HCT116 (cell line): ENCODE data around the gene DMD. TPM values are rescaled to one million over a fixed set of nuclear protein-coding genes. Genes with fewer than 3 reads are reported as not detected.

Experiments used
- ATAC-seq: fragments of 200-7000 bp; cut with Tn5 transposase; 2 replicates; pipeline ENCODE4 v1.9.1; 2020; ENCODE audit warnings: mild to moderate bottlenecking, moderate library complexity
- BruUV-seq: library from RNA; stranded (reverse); fragments of 400-500 nt; replicated peaks from 2 replicates; lab custom pipeline; 2021; lab: Mats Ljungman, UMichigan
- CTCF ChIA-PET: fragments of 300-600 bp; sonication (Branson Sonifier 250); formaldehyde crosslinking; loops from one replicate; lab custom pipeline; 2021; ENCODE audit warnings: antibody characterized with exemption; lab: Charles Lee
- POLR2A ChIA-PET: fragments of 300-600, 350-600 bp; sonication (Branson Sonifier 250); formaldehyde crosslinking; loops from one replicate; lab custom pipeline; 2021; ENCODE audit warnings: antibody characterized with exemption; lab: Charles Lee
- RAD21 ChIA-PET, 2 experiments: fragments of 300-600 bp; sonication (Branson Sonifier 250); formaldehyde crosslinking; loops; one replicate each; lab custom pipeline; 2023; ENCODE audit warnings: low total read pairs in 2 of 2; ENCODE audit not compliant: uncharacterized antibody in 2 of 2, unreplicated experiment in 2 of 2, low non-redundant PET in 1 of 2; lab: Charles Lee
- DNase-seq: peaks from one replicate; pipeline ENCODE4 v3.0.0-alpha.2; 2010; ENCODE audit warnings: low read depth, low spot score
- H2AFZ ChIP-seq: fragments of 200-600 bp; shearing (Covaris generic), sonication (generic); 2 replicates; pipeline ENCODE4 v1.6.1; 2017; ENCODE audit warnings: low read depth, mixed run types, mixed read lengths, antibody characterized with exemption, low read length; ENCODE audit not compliant: poor library complexity, severe bottlenecking
- H3K27ac ChIP-seq: 2 replicates; pipeline ENCODE4 v1.5.1; 2012; ENCODE audit warnings: low read depth, low read length
- H3K27me3 ChIP-seq: fragments of 200-600 bp; sonication (generic); 2 replicates; pipeline ENCODE4 v1.6.1; 2016; ENCODE audit warnings: mixed run types, low read length, mixed read lengths; ENCODE audit not compliant: insufficient read depth
- H3K36me3 ChIP-seq, 2 experiments: fragments of 200-500 bp in 1 of 2; fragments of 200-600 bp in 1 of 2; sonication (Bioruptor generic) in 1 of 2; sonication (generic) in 1 of 2; 2 replicates each; pipeline versions ENCODE4 v1.5.1 to v1.6.1; 2014 to 2016; ENCODE audit warnings: low read length in 2 of 2, inconsistent platforms in 1 of 2, mixed read lengths in 1 of 2, mixed run types in 1 of 2; ENCODE audit not compliant: insufficient read depth in 2 of 2, control insufficient read depth in 1 of 2
- H3K4me1 ChIP-seq, 2 experiments: fragments of 200-600 bp in 1 of 2; sonication (generic) in 1 of 2; 2 replicates each; pipeline versions ENCODE4 v1.5.1 to v1.6.1; 2012 to 2017; ENCODE audit warnings: low read length in 2 of 2, inconsistent platforms in 1 of 2, mild to moderate bottlenecking in 1 of 2, mixed read lengths in 1 of 2, mixed run types in 1 of 2, moderate library complexity in 1 of 2; ENCODE audit not compliant: insufficient read depth in 2 of 2, control insufficient read depth in 1 of 2
- H3K4me2 ChIP-seq: fragments of 200-600 bp; sonication (generic); 2 replicates; pipeline ENCODE4 v1.6.1; 2017; ENCODE audit warnings: mixed run types, low read length, mixed read lengths
- H3K4me3 ChIP-seq, 2 experiments: fragments of 200-600 bp in 1 of 2; sonication (generic) in 1 of 2; replicated peaks in 1 of 2; 2 replicates each; pipeline ENCODE4 v1.5.1; 2011 to 2016; ENCODE audit warnings: low read length in 2 of 2, control low read depth in 1 of 2, low read depth in 1 of 2, mild to moderate bottlenecking in 1 of 2, mixed read lengths in 1 of 2, mixed run types in 1 of 2
- H3K79me2 ChIP-seq: fragments of 200-600 bp; sonication (generic); 2 replicates; pipeline ENCODE4 v1.6.1; 2017; ENCODE audit warnings: mild to moderate bottlenecking, mixed run types, low read length, moderate library complexity, mixed read lengths; ENCODE audit not compliant: insufficient read depth
- H3K9ac ChIP-seq: fragments of 200-600 bp; sonication (generic); 2 replicates; pipeline ENCODE4 v1.6.1; 2016; ENCODE audit warnings: low read length, mixed read lengths
- H3K9me2 ChIP-seq: fragments of 200-600 bp; sonication (generic), shearing (Covaris generic); 2 replicates; pipeline ENCODE4 v1.6.1; 2017; ENCODE audit warnings: mixed run types, mild to moderate bottlenecking, moderate library complexity; ENCODE audit not compliant: insufficient read depth
- H3K9me3 ChIP-seq, 2 experiments: fragments of 200-500 bp in 1 of 2; fragments of 200-600 bp in 1 of 2; sonication (Bioruptor generic) in 1 of 2; sonication (generic) in 1 of 2; 2 replicates each; pipeline ENCODE4 v1.6.1; 2014 to 2017; ENCODE audit warnings: low read length in 2 of 2, mixed read lengths in 2 of 2, inconsistent platforms in 1 of 2, low read depth in 1 of 2, mild to moderate bottlenecking in 1 of 2, mixed run types in 1 of 2, moderate library complexity in 1 of 2; ENCODE audit not compliant: control insufficient read depth in 1 of 2, insufficient read depth in 1 of 2
- H4K20me1 ChIP-seq: fragments of 200-600 bp; sonication (generic), shearing (Covaris generic); 2 replicates; pipeline ENCODE4 v1.6.1; 2017; ENCODE audit warnings: mixed run types, mild to moderate bottlenecking, moderate library complexity; ENCODE audit not compliant: insufficient read depth
- CBX3 ChIP-seq: IDR thresholded peaks from 2 replicates; pipeline ENCODE4 v1.6.1; 2012; ENCODE audit warnings: low read depth
- CEBPB ChIP-seq: IDR thresholded peaks from 2 replicates; pipeline ENCODE4 v1.6.1; 2012; ENCODE audit warnings: low read depth
- EGR1 ChIP-seq: IDR thresholded peaks from 2 replicates; pipeline ENCODE4 v1.6.1; 2012; ENCODE audit warnings: low read depth
- ELF1 ChIP-seq: IDR thresholded peaks from 2 replicates; pipeline ENCODE4 v1.6.1; 2012; ENCODE audit warnings: low read depth, borderline replicate concordance
- EZH2 ChIP-seq: fragments of 200-600 bp; sonication (generic); IDR thresholded peaks from 2 replicates; pipeline ENCODE4 v1.6.1; 2017; ENCODE audit warnings: antibody characterized with exemption, mixed run types
- EZH2phosphoT487 ChIP-seq: fragments of 200-600 bp; IDR thresholded peaks from 2 replicates; pipeline ENCODE4 v1.6.1; 2018; ENCODE audit warnings: antibody characterized with exemption, borderline replicate concordance
- FOSL1 ChIP-seq: IDR thresholded peaks from 2 replicates; pipeline ENCODE4 v1.6.1; 2012; ENCODE audit warnings: low read depth
- POLR2A ChIP-seq: IDR thresholded peaks from 2 replicates; pipeline ENCODE4 v1.7.0; 2011; ENCODE audit warnings: borderline replicate concordance; ENCODE audit not compliant: insufficient read depth, insufficient read length; ENCODE audit errors: extremely low read depth
- POLR2AphosphoS5 ChIP-seq: IDR thresholded peaks from 2 replicates; pipeline ENCODE4 v1.6.1; 2011; ENCODE audit warnings: mild to moderate bottlenecking, low read depth, low read length, moderate library complexity
- RAD21 ChIP-seq: IDR thresholded peaks from 2 replicates; pipeline ENCODE4 v1.6.1; 2012; ENCODE audit warnings: low read depth, mild to moderate bottlenecking
- SIN3A ChIP-seq: IDR thresholded peaks from 2 replicates; pipeline ENCODE4 v1.6.1; 2012; ENCODE audit warnings: low read depth
- SP1 ChIP-seq: IDR thresholded peaks from 2 replicates; pipeline ENCODE4 v1.6.1; 2012; ENCODE audit warnings: low read depth
- SRF ChIP-seq: IDR thresholded peaks from 2 replicates; pipeline ENCODE4 v1.6.1; 2012; ENCODE audit warnings: low read depth
- TCF7L2 ChIP-seq: IDR thresholded peaks from 2 replicates; pipeline ENCODE4 v1.7.0; 2011; ENCODE audit warnings: borderline replicate concordance, inconsistent platforms; ENCODE audit not compliant: insufficient read depth, insufficient read length; ENCODE audit errors: extremely low read depth
- ZFX ChIP-seq: fragments of 450-650 bp; IDR thresholded peaks from 2 replicates; pipeline ENCODE4 v1.6.1; 2017
- intact Hi-C: fragments of 100-400 bp; cut with micrococcal nuclease; formaldehyde crosslinking; loops from 2 replicates; pipeline ENCODE4 v1.10.0; 2022
- total RNA-seq: library from RNA; stranded (reverse); gene quantifications from one replicate; pipeline ENCODE4 v1.2.1, GENCODE V29; 2021; ENCODE audit not compliant: unreplicated experiment
- TF ChIP-seq, protein P1 (sequence below), 3 experiments: fragments of 200-600 bp in 1 of 3; sonication (generic) in 1 of 3; IDR thresholded peaks in 2 of 3; conservative IDR thresholded peaks in 1 of 3; 2 replicates each; pipeline ENCODE4 v1.5.1; 2012 to 2017; ENCODE audit warnings: low read depth in 2 of 3, low read length in 2 of 3, antibody characterized with exemption in 1 of 3, borderline replicate concordance in 1 of 3, control low read depth in 1 of 3, mild to moderate bottlenecking in 1 of 3, mixed read lengths in 1 of 3, mixed run types in 1 of 3, moderate library complexity in 1 of 3; ENCODE audit not compliant: insufficient read depth in 1 of 3
- TF ChIP-seq, protein P2 (sequence below): IDR thresholded peaks from 2 replicates; pipeline ENCODE4 v1.6.1; 2012
- TF ChIP-seq, protein P3 (sequence below): IDR thresholded peaks from 2 replicates; pipeline ENCODE4 v1.6.1; 2012
- TF ChIP-seq, protein P4 (sequence below): IDR thresholded peaks from 2 replicates; pipeline ENCODE4 v1.6.1; 2012; ENCODE audit warnings: low read depth
- TF ChIP-seq, protein P5 (sequence below): IDR thresholded peaks from 2 replicates; pipeline ENCODE4 v1.6.1; 2011; ENCODE audit warnings: mild to moderate bottlenecking, low read length, moderate library complexity; ENCODE audit not compliant: insufficient replicate concordance; ENCODE audit errors: extremely low read depth

The DMD gene
- total RNA-seq, 1 experiment from 2014 or later: 0.05 TPM

DNA sequence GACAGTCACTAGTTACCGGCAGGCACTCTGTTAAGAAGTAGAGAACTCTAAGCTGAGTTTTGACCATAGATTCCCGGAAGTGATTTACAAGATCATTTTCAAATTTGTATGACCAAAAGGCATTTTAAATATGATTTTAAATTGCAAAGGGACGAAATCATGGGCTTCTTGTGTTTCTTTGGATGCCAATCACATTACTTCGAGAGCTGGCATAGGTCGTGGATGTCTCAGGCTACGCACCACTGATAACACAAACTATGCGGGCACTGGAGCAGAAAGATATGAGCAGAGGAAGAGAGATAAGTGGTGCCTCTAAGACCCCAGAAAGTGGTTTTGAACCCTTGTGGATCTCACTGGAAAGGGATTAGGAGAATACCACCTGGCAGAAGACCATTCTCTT, 1845.3 kb downstream of the DMD start:
- TF ChIP-seq EZH2phosphoT487: no peak
- TF ChIP-seq CBX3: no peak
- no peak for TF ChIP-seq ZFX
- TF ChIP-seq, protein P1, sequence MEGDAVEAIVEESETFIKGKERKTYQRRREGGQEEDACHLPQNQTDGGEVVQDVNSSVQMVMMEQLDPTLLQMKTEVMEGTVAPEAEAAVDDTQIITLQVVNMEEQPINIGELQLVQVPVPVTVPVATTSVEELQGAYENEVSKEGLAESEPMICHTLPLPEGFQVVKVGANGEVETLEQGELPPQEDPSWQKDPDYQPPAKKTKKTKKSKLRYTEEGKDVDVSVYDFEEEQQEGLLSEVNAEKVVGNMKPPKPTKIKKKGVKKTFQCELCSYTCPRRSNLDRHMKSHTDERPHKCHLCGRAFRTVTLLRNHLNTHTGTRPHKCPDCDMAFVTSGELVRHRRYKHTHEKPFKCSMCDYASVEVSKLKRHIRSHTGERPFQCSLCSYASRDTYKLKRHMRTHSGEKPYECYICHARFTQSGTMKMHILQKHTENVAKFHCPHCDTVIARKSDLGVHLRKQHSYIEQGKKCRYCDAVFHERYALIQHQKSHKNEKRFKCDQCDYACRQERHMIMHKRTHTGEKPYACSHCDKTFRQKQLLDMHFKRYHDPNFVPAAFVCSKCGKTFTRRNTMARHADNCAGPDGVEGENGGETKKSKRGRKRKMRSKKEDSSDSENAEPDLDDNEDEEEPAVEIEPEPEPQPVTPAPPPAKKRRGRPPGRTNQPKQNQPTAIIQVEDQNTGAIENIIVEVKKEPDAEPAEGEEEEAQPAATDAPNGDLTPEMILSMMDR (IDR thresholded peaks at IDR 0.05 in 2 of 3, conservative IDR thresholded peaks at IDR 0.05 in 1 of 3; ENCODE audit: borderline replicate concordance in 1 of 3, insufficient read depth in 1 of 3, low read depth in 2 of 3, low read length in 2 of 3): no peak
- TF ChIP-seq SRF: no peak
- TF ChIP-seq POLR2AphosphoS5: no peak
- TF ChIP-seq, protein P2, sequence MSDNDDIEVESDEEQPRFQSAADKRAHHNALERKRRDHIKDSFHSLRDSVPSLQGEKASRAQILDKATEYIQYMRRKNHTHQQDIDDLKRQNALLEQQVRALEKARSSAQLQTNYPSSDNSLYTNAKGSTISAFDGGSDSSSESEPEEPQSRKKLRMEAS: no peak
- no peak for TF ChIP-seq EZH2
- no peak for TF ChIP-seq SP1
- TF ChIP-seq, protein P3, sequence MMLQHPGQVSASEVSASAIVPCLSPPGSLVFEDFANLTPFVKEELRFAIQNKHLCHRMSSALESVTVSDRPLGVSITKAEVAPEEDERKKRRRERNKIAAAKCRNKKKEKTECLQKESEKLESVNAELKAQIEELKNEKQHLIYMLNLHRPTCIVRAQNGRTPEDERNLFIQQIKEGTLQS: no peak
- TF ChIP-seq CEBPB: no peak
- no peak for TF ChIP-seq EGR1
- TF ChIP-seq TCF7L2: no peak
- TF ChIP-seq, protein P4, sequence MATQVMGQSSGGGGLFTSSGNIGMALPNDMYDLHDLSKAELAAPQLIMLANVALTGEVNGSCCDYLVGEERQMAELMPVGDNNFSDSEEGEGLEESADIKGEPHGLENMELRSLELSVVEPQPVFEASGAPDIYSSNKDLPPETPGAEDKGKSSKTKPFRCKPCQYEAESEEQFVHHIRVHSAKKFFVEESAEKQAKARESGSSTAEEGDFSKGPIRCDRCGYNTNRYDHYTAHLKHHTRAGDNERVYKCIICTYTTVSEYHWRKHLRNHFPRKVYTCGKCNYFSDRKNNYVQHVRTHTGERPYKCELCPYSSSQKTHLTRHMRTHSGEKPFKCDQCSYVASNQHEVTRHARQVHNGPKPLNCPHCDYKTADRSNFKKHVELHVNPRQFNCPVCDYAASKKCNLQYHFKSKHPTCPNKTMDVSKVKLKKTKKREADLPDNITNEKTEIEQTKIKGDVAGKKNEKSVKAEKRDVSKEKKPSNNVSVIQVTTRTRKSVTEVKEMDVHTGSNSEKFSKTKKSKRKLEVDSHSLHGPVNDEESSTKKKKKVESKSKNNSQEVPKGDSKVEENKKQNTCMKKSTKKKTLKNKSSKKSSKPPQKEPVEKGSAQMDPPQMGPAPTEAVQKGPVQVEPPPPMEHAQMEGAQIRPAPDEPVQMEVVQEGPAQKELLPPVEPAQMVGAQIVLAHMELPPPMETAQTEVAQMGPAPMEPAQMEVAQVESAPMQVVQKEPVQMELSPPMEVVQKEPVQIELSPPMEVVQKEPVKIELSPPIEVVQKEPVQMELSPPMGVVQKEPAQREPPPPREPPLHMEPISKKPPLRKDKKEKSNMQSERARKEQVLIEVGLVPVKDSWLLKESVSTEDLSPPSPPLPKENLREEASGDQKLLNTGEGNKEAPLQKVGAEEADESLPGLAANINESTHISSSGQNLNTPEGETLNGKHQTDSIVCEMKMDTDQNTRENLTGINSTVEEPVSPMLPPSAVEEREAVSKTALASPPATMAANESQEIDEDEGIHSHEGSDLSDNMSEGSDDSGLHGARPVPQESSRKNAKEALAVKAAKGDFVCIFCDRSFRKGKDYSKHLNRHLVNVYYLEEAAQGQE: no peak
- no peak for TF ChIP-seq FOSL1
- TF ChIP-seq ELF1: no peak
- TF ChIP-seq SIN3A: no peak
- no peak for TF ChIP-seq RAD21
- TF ChIP-seq POLR2A: no peak
- TF ChIP-seq, protein P5, sequence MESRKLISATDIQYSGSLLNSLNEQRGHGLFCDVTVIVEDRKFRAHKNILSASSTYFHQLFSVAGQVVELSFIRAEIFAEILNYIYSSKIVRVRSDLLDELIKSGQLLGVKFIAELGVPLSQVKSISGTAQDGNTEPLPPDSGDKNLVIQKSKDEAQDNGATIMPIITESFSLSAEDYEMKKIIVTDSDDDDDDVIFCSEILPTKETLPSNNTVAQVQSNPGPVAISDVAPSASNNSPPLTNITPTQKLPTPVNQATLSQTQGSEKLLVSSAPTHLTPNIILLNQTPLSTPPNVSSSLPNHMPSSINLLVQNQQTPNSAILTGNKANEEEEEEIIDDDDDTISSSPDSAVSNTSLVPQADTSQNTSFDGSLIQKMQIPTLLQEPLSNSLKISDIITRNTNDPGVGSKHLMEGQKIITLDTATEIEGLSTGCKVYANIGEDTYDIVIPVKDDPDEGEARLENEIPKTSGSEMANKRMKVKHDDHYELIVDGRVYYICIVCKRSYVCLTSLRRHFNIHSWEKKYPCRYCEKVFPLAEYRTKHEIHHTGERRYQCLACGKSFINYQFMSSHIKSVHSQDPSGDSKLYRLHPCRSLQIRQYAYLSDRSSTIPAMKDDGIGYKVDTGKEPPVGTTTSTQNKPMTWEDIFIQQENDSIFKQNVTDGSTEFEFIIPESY: no peak
- Histone ChIP-seq H3K27me3 (no peaks in the 10 kb centered on the region), H3K9me2 (no peaks in the 10 kb centered on the region), H3K9me3 (no peaks in the 10 kb centered on the region), H2AFZ (no peak overlapping the region), H3K79me2 (no peaks in the 10 kb centered on the region), H3K4me1 (no peaks in the 10 kb centered on the region), H3K4me3 (no peak overlapping the region), H4K20me1 (no peaks in the 10 kb centered on the region), H3K4me2 (no peak overlapping the region), H3K9ac (no peak overlapping the region), H3K36me3 (no peaks in the 10 kb centered on the region), H3K27ac (no peak overlapping the region)
- ATAC-seq (no peak), DNase-seq (no peak)
- BruUV-seq: no TSS peak
- POLR2A ChIA-PET: no interaction called here
- RAD21 ChIA-PET: no interaction called here
- intact Hi-C loops: no loop called here
- CTCF ChIA-PET: no interaction called here
